IMR-90 (cell line): ENCODE results near the gene ASRGL1. TPM values are rescaled to one million over a fixed set of nuclear protein-coding genes. Genes with fewer than 3 reads are reported as not detected.
A peak's percentile ranks its signal among the peaks of the same experiment; 100 is the strongest.

Source experiments
- ATAC-seq: fragments of 200-7000 bp; cut with Tn5 transposase; 2 replicates; pipeline ENCODE4 v1.9.1; 2020; ENCODE audit warnings: low read depth, mild to moderate bottlenecking, moderate library complexity
- BruUV-seq: library from RNA; stranded (reverse); fragments of 400-500 nt; replicated peaks from 2 replicates; lab custom pipeline; 2021; lab: Mats Ljungman, UMichigan
- CTCF ChIA-PET: fragments of 300-600 bp; formaldehyde crosslinking; extraction: SDS; loops from one replicate; lab custom pipeline; 2021; ENCODE audit warnings: antibody characterized with exemption; lab: Yijun Ruan, JAX
- POLR2A ChIA-PET: fragments of 300-600 bp; sonication (Branson Sonifier 250); formaldehyde crosslinking; loops from one replicate; lab custom pipeline; 2022; ENCODE audit warnings: antibody characterized with exemption; ENCODE audit not compliant: unreplicated experiment; lab: Charles Lee
- DNase-seq: peaks from one replicate; pipeline ENCODE4 v3.0.0; 2013
- H2AFZ ChIP-seq: replicated peaks from 2 replicates; pipeline ENCODE3; 2013; ENCODE audit warnings: low read length, mild to moderate bottlenecking; ENCODE audit not compliant: poor library complexity
- H2AK5ac ChIP-seq: 2 replicates; pipeline ENCODE4 v1.6.1; 2013; ENCODE audit warnings: low read depth, low read length, inconsistent platforms
- H2AK9ac ChIP-seq: replicated peaks from 2 replicates; pipeline ENCODE3; 2013; ENCODE audit warnings: mild to moderate bottlenecking, low read depth, low read length, moderate library complexity; ENCODE audit not compliant: poor library complexity
- H2BK120ac ChIP-seq: 2 replicates; pipeline ENCODE4 v1.6.1; 2013; ENCODE audit warnings: low read depth, low read length, inconsistent platforms
- H2BK15ac ChIP-seq: 3 replicates; pipeline ENCODE4 v1.6.1; 2013; ENCODE audit warnings: low read depth, low read length, inconsistent platforms
- H2BK20ac ChIP-seq: 2 replicates; pipeline ENCODE4 v1.6.1; 2013; ENCODE audit warnings: low read depth, mild to moderate bottlenecking, inconsistent platforms, low read length, moderate library complexity
- H2BK5ac ChIP-seq: 2 replicates; pipeline ENCODE4 v1.6.1; 2013; ENCODE audit warnings: mild to moderate bottlenecking, low read depth, low read length, inconsistent platforms; ENCODE audit not compliant: poor library complexity, severe bottlenecking
- H3K14ac ChIP-seq: replicated peaks from 2 replicates; pipeline ENCODE4 v1.6.1; 2013; ENCODE audit warnings: low read depth, low read length, inconsistent platforms
- H3K18ac ChIP-seq: 2 replicates; pipeline ENCODE4 v1.6.1; 2013; ENCODE audit warnings: low read depth, low read length, control low read depth
- H3K23ac ChIP-seq: 2 replicates; pipeline ENCODE4 v1.6.1; 2013; ENCODE audit warnings: low read depth, low read length, inconsistent platforms
- H3K27ac ChIP-seq: 2 replicates; pipeline ENCODE4 v1.5.1; 2013; ENCODE audit warnings: mild to moderate bottlenecking, control low read depth, low read length; ENCODE audit not compliant: insufficient read depth
- H3K27me3 ChIP-seq: 2 replicates; pipeline ENCODE4 v1.6.1; 2013; ENCODE audit warnings: low read length; ENCODE audit not compliant: control insufficient read depth, insufficient read depth
- H3K36me3 ChIP-seq: 2 replicates; pipeline ENCODE4 v1.6.1; 2013; ENCODE audit warnings: low read length, mixed read lengths; ENCODE audit not compliant: control insufficient read depth, insufficient read depth
- H3K4ac ChIP-seq: 2 replicates; pipeline ENCODE4 v1.6.1; 2013; ENCODE audit warnings: low read depth, low read length, inconsistent platforms
- H3K4me1 ChIP-seq: 2 replicates; pipeline ENCODE4 v1.6.1; 2013; ENCODE audit warnings: low read length, mixed read lengths; ENCODE audit not compliant: control insufficient read depth, insufficient read depth
- H3K4me2 ChIP-seq: 2 replicates; pipeline ENCODE4 v1.6.1; 2013; ENCODE audit warnings: low read depth, mild to moderate bottlenecking, control low read depth, low read length, moderate library complexity
- H3K4me3 ChIP-seq: 2 replicates; pipeline ENCODE4 v1.5.1; 2013; ENCODE audit warnings: low read depth, mild to moderate bottlenecking, control low read depth, low read length, moderate library complexity; ENCODE audit not compliant: insufficient read depth
- H3K56ac ChIP-seq: 2 replicates; pipeline ENCODE4 v1.6.1; 2013; ENCODE audit warnings: low read length, inconsistent platforms; ENCODE audit not compliant: insufficient read depth; ENCODE audit errors: extremely low read depth
- H3K79me1 ChIP-seq, 2 experiments: 2 replicates each; pipeline ENCODE4 v1.6.1; 2013; ENCODE audit warnings: low read length in 2 of 2, inconsistent platforms in 1 of 2, low read depth in 1 of 2
- H3K9ac ChIP-seq: 2 replicates; pipeline ENCODE4 v1.6.1; 2013; ENCODE audit warnings: low read depth, low read length, control low read depth
- H3K9me1 ChIP-seq: 2 replicates; pipeline ENCODE4 v1.6.1; 2013; ENCODE audit warnings: low read length, inconsistent platforms; ENCODE audit not compliant: insufficient read depth
- H3K9me3 ChIP-seq: 2 replicates; pipeline ENCODE4 v1.6.1; 2013; ENCODE audit warnings: low read length; ENCODE audit not compliant: control insufficient read depth, insufficient read depth
- H4K20me1 ChIP-seq: 2 replicates; pipeline ENCODE4 v1.6.1; 2013; ENCODE audit warnings: low read length, inconsistent platforms; ENCODE audit not compliant: insufficient read depth
- H4K5ac ChIP-seq: 2 replicates; pipeline ENCODE4 v1.6.1; 2013; ENCODE audit warnings: mild to moderate bottlenecking, low read depth, low read length, control low read depth
- H4K8ac ChIP-seq, 2 experiments: 2 replicates each; pipeline ENCODE4 v1.6.1; 2013; ENCODE audit warnings: low read depth in 2 of 2, low read length in 2 of 2, control low read depth in 1 of 2, inconsistent platforms in 1 of 2
- H4K91ac ChIP-seq: 2 replicates; pipeline ENCODE4 v1.6.1; 2013; ENCODE audit warnings: low read depth, low read length, inconsistent platforms; ENCODE audit not compliant: insufficient read depth
- BHLHE40 ChIP-seq: fragments of 150-350 bp; IDR thresholded peaks from 2 replicates; pipeline ENCODE4 v1.6.1; 2016; ENCODE audit warnings: mild to moderate bottlenecking, low read depth, low read length
- CHD1 ChIP-seq: IDR thresholded peaks from 2 replicates; pipeline ENCODE4 v1.6.1; 2012; ENCODE audit warnings: low read depth, low read length, improper control_type of control experiment
- ELK1 ChIP-seq: fragments of 150-350 bp; IDR thresholded peaks from 2 replicates; pipeline ENCODE4 v1.6.1; 2016; ENCODE audit warnings: low read depth, mild to moderate bottlenecking, low read length, moderate library complexity, borderline replicate concordance
- FOS ChIP-seq: fragments of 150-350 bp; IDR thresholded peaks from 2 replicates; pipeline ENCODE4 v1.6.1; 2016; ENCODE audit warnings: low read depth, low read length
- MAFK ChIP-seq: IDR thresholded peaks from 2 replicates; pipeline ENCODE4 v1.6.1; 2012; ENCODE audit warnings: low read depth, low read length, improper control_type of control experiment
- NFE2L2 ChIP-seq: fragments of 150-350 bp; IDR thresholded peaks from 2 replicates; pipeline ENCODE4 v1.6.1; 2016; ENCODE audit warnings: low read depth, mild to moderate bottlenecking, low read length
- RAD21 ChIP-seq: IDR thresholded peaks from 2 replicates; pipeline ENCODE4 v1.6.1; 2012; ENCODE audit warnings: low read length, improper control_type of control experiment
- RFX5 ChIP-seq: IDR thresholded peaks from 2 replicates; pipeline ENCODE4 v1.8.0; 2012; ENCODE audit warnings: low read depth, mild to moderate bottlenecking, low read length, moderate library complexity
- SMC3 ChIP-seq: fragments of 150-350 bp; IDR thresholded peaks from 2 replicates; pipeline ENCODE4 v1.6.1; 2016; ENCODE audit warnings: low read depth, mild to moderate bottlenecking, antibody characterized with exemption, low read length, moderate library complexity
- WGBS, 2 experiments: methylation state at CpG; one replicate each; pipeline versions ENCODE4 v1.1.5 to v1.1.7; 2013; ENCODE audit warnings: missing lambda C conversion rate in 2 of 2; ENCODE audit not compliant: insufficient read length in 1 of 2; ENCODE audit errors: extremely low coverage in 2 of 2; 5-methylcytosine and 5-hydroxymethylcytosine counted together
- dilution Hi-C: fragments of 300-500 bp; cut with HindIII; formaldehyde crosslinking; loops from one replicate; pipeline ENCODE4 v1.14.3; 2018; ENCODE audit warnings: low sequenced_read_pairs; ENCODE audit not compliant: unreplicated experiment
- in situ Hi-C: fragments of 300-500 bp; cut with MboI; formaldehyde crosslinking; loops from 3 replicates; pipeline ENCODE4 v1.14.3; 2019; ENCODE audit warnings: low sequenced_read_pairs, inconsistent platforms, mixed read lengths
- intact Hi-C: fragments of 100-400 bp; cut with micrococcal nuclease; formaldehyde crosslinking; loops from 2 replicates; pipeline ENCODE4 v1.10.0; 2022
- polyA plus RNA-seq, 3 experiments: library from polyadenylated mRNA; depleted of rRNA; stranded (reverse); fragments of >200 nt; gene quantifications; 2 replicates each; pipeline ENCODE4 v1.2.3, GENCODE V29; 2012; ENCODE audit warnings: low replicate concordance in 1 of 3
- total RNA-seq: library from RNA; depleted of rRNA; stranded (reverse); fragments of >200 nt; gene quantifications from 2 replicates; pipeline ENCODE4 v1.2.3, GENCODE V29; 2012
- TF ChIP-seq, protein P1 (sequence below): fragments of 150-350 bp; IDR thresholded peaks from 2 replicates; pipeline ENCODE4 v1.6.1; 2017; ENCODE audit warnings: mild to moderate bottlenecking, antibody characterized with exemption, low read length, low read depth

Gene ASRGL1
- total and polyA plus RNA-seq, 2 of the 4 experiments (the other 2 are of a cell fraction): 0.72 TPM; not detected in 1

DNA sequence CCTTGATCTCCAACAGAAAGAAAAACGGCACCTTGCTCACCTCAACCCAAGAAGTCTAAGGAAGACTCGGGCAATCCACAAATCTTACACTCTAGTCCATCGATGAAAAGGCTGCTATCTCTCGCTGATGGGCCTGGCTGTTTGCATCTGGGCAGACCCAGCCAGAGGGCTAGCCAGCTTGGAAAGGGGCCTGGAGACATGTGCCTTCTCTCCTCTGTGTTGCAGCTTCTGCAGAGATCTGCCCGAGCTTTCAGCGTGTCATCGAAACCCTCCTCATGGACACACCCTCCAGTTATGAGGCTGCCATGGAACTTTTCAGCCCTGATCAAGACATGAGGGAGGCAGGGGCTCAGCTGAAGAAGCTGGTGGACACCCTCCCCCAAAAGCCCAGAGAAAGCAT lies 84.7 kb downstream of the ASRGL1 start:
- Histone ChIP-seq H2BK15ac (no peak overlapping the region), H3K4ac (no peak overlapping the region), H3K9me3 (no peaks in the 10 kb centered on the region), H2BK120ac (no peak overlapping the region), H3K18ac (no peak overlapping the region), H4K20me1 (no peaks in the 10 kb centered on the region), H4K8ac (no peak overlapping the region), H3K4me1 (peaks cover 13% of the 10 kb centered on the region), H2AK9ac (no peak overlapping the region), H3K9ac (no peak overlapping the region), H3K23ac (no peak overlapping the region), H3K27ac (no peak overlapping the region), H3K14ac (no peak overlapping the region), H3K56ac (no peak overlapping the region), H4K91ac (no peak overlapping the region), H2BK5ac (no peak overlapping the region), H2BK20ac (no peak overlapping the region; the same call in 1 of the 2 replicates), H2AK5ac (peak overlapping the region; percentile 7; the same call in 1 of the 2 replicates), H2AFZ (no peak overlapping the region), H3K9me1 (no peaks in the 10 kb centered on the region; the same call in 1 of the 2 replicates), H3K79me1 (peaks cover 0 to 8% of the 10 kb centered on the region in 2 experiments; a peak in 2 of 4 replicates), H3K36me3 (no peaks in the 10 kb centered on the region), H3K4me3 (no peak overlapping the region), H3K27me3 (no peaks in the 10 kb centered on the region), H3K4me2 (no peak overlapping the region), H4K5ac (no peak overlapping the region)
- CTCF ChIA-PET: interaction anchor here (1.1 kb wide), 1 partner anchor 139 kb away, joined by 4 read pairs; no protein-coding TSS in a partner anchor
- dilution Hi-C loops (no loop called here), intact Hi-C loops (no loop called here), in situ Hi-C loops (loop anchor here (5.0 kb wide), 1 partner anchor 130 kb away; no protein-coding TSS in a partner anchor)
- ATAC-seq: no peak
- POLR2A ChIA-PET: no interaction called here
- DNase-seq: no peak
- 70% methylated on average over 2 of the region's 7 CpGs; no CpG with 5 or more reads in 1 of the 2 experiments for WGBS, 2 experiments
- no TSS peak for BruUV-seq
- TF ChIP-seq, protein P1, sequence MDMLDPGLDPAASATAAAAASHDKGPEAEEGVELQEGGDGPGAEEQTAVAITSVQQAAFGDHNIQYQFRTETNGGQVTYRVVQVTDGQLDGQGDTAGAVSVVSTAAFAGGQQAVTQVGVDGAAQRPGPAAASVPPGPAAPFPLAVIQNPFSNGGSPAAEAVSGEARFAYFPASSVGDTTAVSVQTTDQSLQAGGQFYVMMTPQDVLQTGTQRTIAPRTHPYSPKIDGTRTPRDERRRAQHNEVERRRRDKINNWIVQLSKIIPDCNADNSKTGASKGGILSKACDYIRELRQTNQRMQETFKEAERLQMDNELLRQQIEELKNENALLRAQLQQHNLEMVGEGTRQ: no peak
- TF ChIP-seq RFX5: no peak
- no peak for TF ChIP-seq CHD1
- TF ChIP-seq BHLHE40: no peak
- TF ChIP-seq ELK1: no peak
- TF ChIP-seq SMC3: no peak
- no peak for TF ChIP-seq RAD21
- TF ChIP-seq NFE2L2: no peak
- TF ChIP-seq MAFK: no peak
- no peak for TF ChIP-seq FOS
